GM19035 (cell line): ENCODE data around the gene CRYBA2.

Experiments used
- ATAC-seq: cut with Tn5 transposase; IDR thresholded peaks from one replicate; pipeline ENCODE4 v1.9.1; 2021; ENCODE audit not compliant: unreplicated experiment

CRYBA2 gene

GRCh38 chr2:219023045-219023605 lies 29.9 kb upstream of the CRYBA2 start:
- no peak for ATAC-seq

- no peak for ATAC-seq
These were observed 29.4 kb upstream of the CRYBA2 start for GRCh38 chr2:219022616-219023015.

GRCh38 chr2:219022041-219022440 lies 28.8 kb upstream of the CRYBA2 start:
- ATAC-seq = no peak

DNA sequence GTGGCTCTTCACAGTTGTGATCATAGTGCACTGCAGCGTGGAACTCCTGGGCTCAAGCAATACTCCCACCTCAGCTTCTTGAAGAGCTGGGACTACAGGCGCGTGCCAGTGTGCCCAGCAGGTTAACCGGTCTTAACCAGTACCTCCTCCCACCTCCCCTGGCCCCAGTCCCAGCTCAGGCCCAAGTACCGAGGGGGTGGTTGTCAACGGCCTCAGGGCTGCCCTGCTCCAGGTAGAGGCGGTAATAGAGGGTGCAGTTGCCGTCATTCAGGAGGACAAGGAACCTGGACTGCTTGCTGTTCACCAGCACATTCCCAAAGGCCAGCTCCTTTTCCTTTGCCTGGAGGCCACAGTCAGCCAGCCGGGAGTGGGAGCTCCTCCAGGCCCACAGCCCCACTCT lies 28.4 kb upstream of the CRYBA2 start:
- no peak for ATAC-seq

- ATAC-seq = no peak
These were observed 27.6 kb upstream of the CRYBA2 start for GRCh38 chr2:219020604-219021365.

DNA sequence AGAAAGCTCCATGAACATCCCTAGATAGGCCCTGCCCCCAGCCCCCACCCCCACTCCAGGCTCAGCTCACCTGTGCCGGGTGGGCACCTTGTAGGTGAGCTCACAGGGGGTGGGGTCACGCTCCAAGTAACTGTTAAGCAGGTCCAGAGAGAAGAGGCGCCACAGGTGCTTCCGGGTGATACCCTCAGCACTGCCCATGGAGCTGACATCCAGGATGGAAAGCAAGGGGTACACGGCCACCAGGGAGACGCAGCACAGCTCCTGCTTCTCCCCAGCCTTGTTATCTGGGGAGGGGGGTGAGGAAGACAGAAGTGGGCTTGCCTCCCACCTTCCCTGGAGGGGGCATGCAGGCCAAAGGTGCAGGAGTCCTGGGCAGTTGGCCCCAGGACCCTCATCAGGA lies 26.2 kb upstream of the CRYBA2 start:
- ATAC-seq = no peak

- no peak for ATAC-seq
These were observed 25.5 kb upstream of the CRYBA2 start for GRCh38 chr2:219018726-219019125.

DNA sequence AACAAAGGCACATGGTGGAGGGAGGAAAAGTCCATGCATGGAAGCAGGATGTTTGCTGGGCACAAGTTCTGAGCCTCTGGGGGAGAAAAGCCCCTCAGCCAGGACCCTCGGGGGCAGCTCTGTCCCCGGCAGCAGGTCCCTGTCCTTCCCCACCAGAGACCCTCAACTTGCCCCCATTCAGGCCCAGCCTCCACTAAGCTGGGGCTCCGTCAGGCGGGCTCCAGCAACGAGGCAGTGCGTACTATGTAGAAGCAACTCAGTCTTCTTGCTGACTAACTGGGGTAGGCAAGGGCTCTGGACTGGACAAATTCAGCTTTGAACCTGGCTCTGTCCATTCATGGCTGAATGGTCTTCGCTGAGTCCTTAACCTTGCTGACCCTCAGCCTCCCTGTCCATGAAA lies 25.1 kb upstream of the CRYBA2 start:
- ATAC-seq = no peak

DNA sequence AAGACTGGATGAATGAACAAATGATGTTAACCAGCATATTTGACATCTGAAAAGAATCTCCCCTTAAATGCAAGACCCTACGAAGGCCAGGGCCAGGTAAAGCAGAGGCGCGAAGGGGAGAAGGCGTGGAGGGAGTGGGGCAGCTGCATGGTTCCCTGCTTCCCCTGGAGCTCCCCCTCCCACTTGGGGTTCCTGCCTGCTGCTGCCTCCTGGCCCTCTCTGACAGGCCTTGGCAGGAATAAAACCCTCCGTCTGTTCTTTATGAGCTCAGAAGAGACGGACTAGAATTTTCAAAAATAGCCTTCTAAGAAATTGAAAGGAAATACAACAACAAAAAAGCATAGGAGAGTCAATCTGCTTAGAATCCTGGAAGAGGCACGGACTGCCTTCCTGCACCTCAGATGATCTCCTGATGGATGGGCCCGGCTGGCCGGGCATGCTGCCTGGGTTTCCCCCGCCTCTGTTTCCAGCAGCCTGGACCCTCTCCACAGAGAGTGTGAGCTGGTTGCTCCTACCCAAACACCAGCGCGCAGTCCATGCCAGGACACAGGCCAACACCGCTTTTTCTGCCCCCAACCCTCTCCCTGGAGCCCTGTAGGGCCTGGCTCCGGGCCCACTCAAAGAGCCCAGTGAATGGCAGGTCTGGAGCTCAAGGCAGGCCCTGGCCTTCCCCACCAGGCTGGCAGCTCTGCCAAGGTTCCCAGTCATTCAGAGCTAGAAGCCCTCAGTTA lies 24.1 kb upstream of the CRYBA2 start:
- no peak for ATAC-seq

DNA sequence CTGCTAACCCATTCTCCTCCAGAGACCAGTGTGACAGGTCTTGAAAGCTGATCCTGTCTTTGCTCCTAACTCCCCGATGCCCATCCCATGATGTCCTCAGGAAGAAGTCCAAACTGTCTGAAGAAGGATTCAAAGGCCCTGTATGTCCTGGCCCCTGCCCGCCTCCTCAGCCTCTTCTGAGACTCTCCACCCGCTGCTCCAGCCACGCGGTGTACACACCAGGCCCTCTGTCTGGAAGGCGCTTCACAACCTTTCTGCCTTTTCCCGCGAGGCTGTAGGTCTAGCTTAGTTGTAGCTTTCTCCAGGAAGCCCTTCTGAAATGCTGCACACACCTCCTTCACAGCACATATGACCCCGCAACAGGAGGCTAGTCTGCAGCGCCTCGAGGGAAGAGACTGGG lies 23.5 kb upstream of the CRYBA2 start:
- no peak for ATAC-seq

DNA sequence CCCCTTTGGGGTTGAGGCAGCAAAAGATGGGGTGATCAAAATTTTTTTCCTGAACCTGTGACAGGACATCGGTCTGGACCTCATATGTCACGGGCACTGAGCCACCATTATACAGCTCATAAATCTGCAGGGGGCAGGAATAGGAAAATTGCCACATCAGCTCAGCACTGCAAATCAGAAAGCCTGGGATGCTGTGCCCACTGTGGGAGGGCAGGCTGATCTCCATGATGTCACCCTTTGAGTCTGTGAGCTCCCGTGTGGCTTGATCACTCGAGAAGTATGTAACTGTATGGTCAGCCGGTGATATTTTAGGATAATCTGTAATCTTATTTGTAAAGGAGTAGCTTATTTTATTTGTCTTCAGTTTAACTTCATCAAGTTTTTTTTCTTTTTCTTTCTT lies 17.7 kb upstream of the CRYBA2 start:
- no peak for ATAC-seq

GRCh38 chr2:219010162-219010756 lies 17.0 kb upstream of the CRYBA2 start:
- no peak for ATAC-seq

DNA sequence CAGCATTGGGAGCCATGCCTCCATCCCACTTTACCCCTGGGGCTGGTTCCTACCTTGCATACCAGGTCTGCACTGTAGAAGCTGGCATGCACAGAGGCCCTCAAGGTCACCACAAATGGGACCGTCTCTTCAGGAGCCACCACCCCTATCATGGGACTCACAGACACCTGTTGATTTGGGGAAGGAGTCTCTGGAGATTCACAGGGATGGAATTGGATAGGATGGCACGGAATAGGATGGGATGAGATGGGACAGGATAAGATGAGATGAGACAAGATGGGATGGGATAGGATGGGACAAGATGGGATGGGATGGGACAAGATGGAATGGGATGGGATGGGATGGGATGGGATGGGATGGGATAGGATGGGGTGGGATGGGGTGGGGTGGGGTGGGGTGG lies 16.1 kb upstream of the CRYBA2 start:
- ATAC-seq = no peak

GRCh38 chr2:219003979-219004378 lies 10.8 kb upstream of the CRYBA2 start:
- no peak for ATAC-seq

GRCh38 chr2:219003267-219003634 lies 10.0 kb upstream of the CRYBA2 start:
- no peak for ATAC-seq

DNA sequence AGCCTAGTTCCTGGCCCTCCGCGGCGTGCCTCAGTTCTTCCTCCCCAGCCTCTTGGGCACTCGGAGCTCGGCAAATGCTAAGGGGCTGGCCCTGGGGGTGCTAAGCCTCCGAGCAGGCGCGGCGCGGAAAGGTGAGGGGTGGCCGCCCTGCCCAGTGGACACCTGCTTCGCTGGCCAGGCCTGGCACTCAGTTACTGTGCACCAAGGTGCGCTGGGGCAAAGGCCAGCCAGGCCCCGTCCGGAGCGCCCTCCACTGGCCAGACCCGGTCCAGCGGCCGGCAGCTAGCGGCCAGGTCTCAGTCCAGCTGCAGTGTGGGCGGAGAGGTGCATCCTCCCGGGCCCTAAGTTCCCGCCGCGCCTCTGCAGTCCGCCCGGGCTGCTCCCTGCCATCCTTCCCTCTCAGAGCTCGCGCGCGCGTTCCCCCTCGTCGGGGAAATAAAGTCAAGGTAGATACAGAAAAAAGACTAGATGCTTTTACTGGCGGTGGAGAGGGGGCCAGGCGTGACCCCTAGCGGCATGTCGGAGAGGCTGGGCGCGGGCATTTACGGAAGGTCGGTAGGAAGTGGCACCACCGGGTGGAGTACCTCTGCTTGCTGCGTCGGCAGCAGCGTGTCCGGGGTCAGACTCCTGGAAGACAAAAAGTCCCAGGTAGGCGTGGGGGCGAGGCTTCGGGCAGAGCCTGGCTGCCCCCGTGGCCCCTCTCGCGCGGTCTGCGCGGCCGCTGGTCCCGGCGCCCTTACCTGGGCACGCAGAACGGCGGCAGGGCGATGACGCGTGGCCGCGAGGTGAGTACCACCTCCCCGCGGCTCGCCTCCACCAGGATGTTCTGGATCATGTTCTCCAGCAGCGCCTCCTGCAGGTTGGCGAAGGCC lies 9.4 kb upstream of the CRYBA2 start:
- ATAC-seq = no peak

- ATAC-seq = no peak
These were observed 8.6 kb upstream of the CRYBA2 start for GRCh38 chr2:219001577-219002394.

DNA sequence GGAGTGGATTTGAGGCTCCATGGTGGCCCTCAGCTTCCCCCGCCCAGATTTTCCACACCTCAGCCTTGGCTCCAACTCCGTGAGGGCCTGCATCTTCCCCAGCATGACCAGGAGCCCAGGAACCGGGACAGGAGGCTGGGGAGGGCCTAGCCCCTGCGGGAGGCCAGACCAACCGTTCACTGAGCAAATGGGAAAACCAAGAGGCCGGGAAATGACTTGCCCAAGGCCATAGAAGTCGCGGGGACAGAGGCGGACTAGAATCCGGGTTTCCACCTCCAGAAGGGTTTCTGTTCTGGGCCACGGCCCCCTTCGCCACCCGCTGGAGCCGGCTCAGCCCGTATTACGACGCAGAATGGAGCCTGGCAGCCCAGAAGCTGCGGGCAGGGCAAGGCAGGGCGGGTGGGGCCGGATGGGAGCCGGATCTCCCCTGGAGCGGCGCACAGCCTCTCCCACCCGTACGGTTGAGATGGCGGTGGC lies 7.9 kb upstream of the CRYBA2 start:
- ATAC-seq = no peak

DNA sequence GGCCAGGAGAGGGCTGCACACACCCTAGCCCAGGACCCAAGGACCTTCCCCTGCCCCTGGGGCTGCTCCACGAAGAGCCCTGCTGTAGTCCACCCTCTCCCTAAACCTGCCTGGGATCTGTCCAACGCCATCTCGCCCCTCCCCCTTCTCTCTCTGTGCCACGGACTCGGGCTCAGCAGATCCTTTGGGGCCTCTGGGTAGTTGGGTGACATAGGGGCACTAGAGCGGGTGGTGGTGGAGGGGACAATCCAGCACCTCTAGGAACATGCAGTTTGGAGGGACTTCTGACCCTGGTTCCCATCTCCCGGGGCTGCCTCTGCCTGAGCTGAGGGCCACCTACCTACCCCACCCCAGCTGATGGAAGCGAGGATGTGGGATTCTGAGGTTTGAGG lies 7.3 kb upstream of the CRYBA2 start:
- no peak for ATAC-seq
